ENCODE measurements around the gene DAB1. TPM values are rescaled to one million over a fixed set of nuclear protein-coding genes. Genes with fewer than 3 reads are reported as not detected.

DAB1 gene
- total and polyA plus RNA-seq, 10 of the 15 experiments (the other 5 are each of a cell fraction or from before 2014, with no cell fraction given) = 0.02 to 0.10 (median 0.03) TPM; not detected in 5

- TF ChIP-seq HDAC6 (IDR thresholded peaks at IDR 0.05; ENCODE audit: unreplicated experiment) = no peak
- TF ChIP-seq POLR2AphosphoS2 (IDR thresholded peaks at IDR 0.05; ENCODE audit: low read depth, low read length) = no peak
- no peak for TF ChIP-seq YBX1 (IDR thresholded peaks at IDR 0.05)
- TF ChIP-seq TARDBP (IDR thresholded peaks at IDR 0.05; ENCODE audit: borderline replicate concordance) = no peak
- TF ChIP-seq IRF5 (IDR thresholded peaks at IDR 0.05; ENCODE audit: borderline replicate concordance) = no peak
- no peak for TF ChIP-seq HCFC1 (IDR thresholded peaks at IDR 0.05; ENCODE audit: low read length)
- TF ChIP-seq MYB (IDR thresholded peaks at IDR 0.05; ENCODE audit: borderline replicate concordance, low read depth, low read length) = no peak
- TF ChIP-seq CREB1 (IDR thresholded peaks at IDR 0.05; ENCODE audit: low read depth) = no peak
- TF ChIP-seq JUND (IDR thresholded peaks at IDR 0.05; ENCODE audit: low read depth, low read length) = no peak
- no peak for TF ChIP-seq E4F1 (IDR thresholded peaks at IDR 0.05; ENCODE audit: borderline replicate concordance, partially characterized antibody)
- no peak for TF ChIP-seq BRCA1 (IDR thresholded peaks at IDR 0.05; ENCODE audit: low read depth, low read length)
- BruUV-seq (replicated peaks) = no TSS peak
- in situ Hi-C loops (cut with MboI) = no loop called here
- H3K27ac ChIP-seq (ENCODE audit: control insufficient read depth, insufficient read depth) = no peak overlapping the region
- ATAC-seq (no peak), FAIRE-seq (no peak), DNase-seq (ENCODE audit: low read depth, low spot score) (no peak)
- H3K9ac ChIP-seq (ENCODE audit: control insufficient read depth, insufficient read depth, low read length) = no peak overlapping the region
- H3K79me2 ChIP-seq (ENCODE audit: control insufficient read depth, insufficient read depth, low read length) = no peaks in the 10 kb centered on the region
- RAD21 ChIA-PET (ENCODE audit: unreplicated experiment) = no interaction called here
- 33% methylated on average over 5 of the region's 5 CpGs for WGBS (ENCODE audit: insufficient coverage, insufficient replicate concordance, low lambda C conversion rate, missing lambda C conversion rate)
- H3K4me3 ChIP-seq = no peak overlapping the region
- H3K9me3 ChIP-seq (replicated peaks; ENCODE audit: control insufficient read depth, insufficient read depth, low read length) = no peaks in the 10 kb centered on the region
- intact Hi-C loops (cut with micrococcal nuclease; ENCODE audit: unreplicated experiment) = no loop called here
- no peaks in the 10 kb centered on the region; a peak in 1 of 4 replicates for H3K27me3 ChIP-seq (replicated peaks in 1 of 2; ENCODE audit: control insufficient read depth in 2 of 2, insufficient read depth in 2 of 2, low read length in 1 of 2)
- H2AFZ ChIP-seq (ENCODE audit: control insufficient read depth, low read depth, low read length) = no peak overlapping the region
- H3K36me3 ChIP-seq (ENCODE audit: control insufficient read depth in 2 of 2, insufficient read depth in 2 of 2, low read length in 1 of 2) = no peaks in the 10 kb centered on the region
- SMC1A ChIA-PET (ENCODE audit: uncharacterized antibody, unreplicated experiment) = no interaction called here
- POLR2A ChIA-PET = no interaction called here
- H3K4me2 ChIP-seq (ENCODE audit: control insufficient read depth, insufficient read depth) = no peak overlapping the region
- no peaks in the 10 kb centered on the region for H3K4me1 ChIP-seq (ENCODE audit: control insufficient read depth, insufficient read depth, low read length)
- H4K20me1 ChIP-seq (ENCODE audit: control insufficient read depth, insufficient read depth) = no peaks in the 10 kb centered on the region
- CTCF ChIA-PET = interaction anchor here (0.6 kb wide), 1 partner anchor 90 kb away, joined by 3 read pairs; no protein-coding TSS in a partner anchor
Measured at GRCh38 chr1:56973923-56974742, 449.7 kb downstream of the DAB1 start.
